ENCODE results near the gene HSD17B11.
"Not testable (repeated sequence)": the region's sequence is repeated elsewhere in the genome, so short reads cannot be mapped to it uniquely, and the experiment has no call there.

DNA sequence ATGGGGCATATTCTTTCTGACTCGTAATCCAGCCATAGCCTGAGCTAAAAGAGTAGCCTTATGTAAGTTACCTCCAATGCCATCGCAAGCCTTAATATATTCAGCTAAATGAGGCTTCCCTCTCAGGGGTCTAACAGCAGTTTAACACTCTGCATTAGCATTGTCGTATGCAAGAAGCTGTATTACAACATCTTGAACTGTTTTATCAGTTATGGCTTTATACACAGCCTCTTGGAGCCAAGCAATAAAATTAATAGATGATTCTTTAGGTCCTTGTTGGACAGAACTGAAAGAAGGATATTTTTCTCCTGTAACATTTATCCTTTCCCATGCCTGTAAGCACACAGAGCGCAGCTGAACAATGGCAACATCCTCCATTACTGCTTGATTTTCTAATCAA lies 15.9 kb upstream of the HSD17B11 start:
- not testable (repeated sequence) for TF ChIP-seq CTCF, POLR2A (IDR thresholded peaks at IDR 0.05)

Measured in body of pancreas (tissue), 4 donors.